HepG2 (cell line): ENCODE results near the gene CPNE2. TPM values are rescaled to one million over a fixed set of nuclear protein-coding genes. Genes with fewer than 3 reads are reported as not detected.

Experiments used
- ATAC-seq: fragments of 200-7000 bp; cut with Tn5 transposase; 3 replicates; pipeline ENCODE4 v1.9.1; 2020; ENCODE audit warnings: mild to moderate bottlenecking, moderate library complexity
- BruUV-seq: library from RNA; stranded (reverse); fragments of 400-500 nt; replicated peaks from 2 replicates; lab custom pipeline; 2021; lab: Mats Ljungman, UMichigan
- CTCF ChIA-PET: fragments of 300-600 bp; formaldehyde crosslinking; extraction: SDS; loops from one replicate; lab custom pipeline; 2021; ENCODE audit warnings: low total read pairs, inconsistent platforms, low intra/inter-chr PET ratio; lab: Yijun Ruan, JAX
- POLR2A ChIA-PET: fragments of 350-600 bp; sonication (Branson Sonifier 250); formaldehyde crosslinking; loops from one replicate; lab custom pipeline; 2020; ENCODE audit warnings: antibody characterized with exemption, inconsistent platforms; lab: Yijun Ruan, JAX
- DNase-seq: peaks from one replicate; pipeline ENCODE4 v3.0.0-alpha.2; 2015; ENCODE audit warnings: low spot score
- FAIRE-seq: peaks from 3 replicates; lab custom pipeline; 2011; peaks lifted over from hg19 to GRCh38; lab: Jason Lieb, UNC
- H2AFZ ChIP-seq: one replicate; pipeline ENCODE4 v1.6.1; 2011; ENCODE audit warnings: low read length, inconsistent platforms
- H3K27ac ChIP-seq: fragments of 300-600 bp; 3 replicates; pipeline ENCODE4 v1.8.0; 2011; ENCODE audit warnings: mixed run types, mild to moderate bottlenecking, mixed read lengths, low read length, inconsistent platforms; ENCODE audit not compliant: insufficient read depth; ENCODE audit errors: extremely low read length
- H3K27me3 ChIP-seq, 2 experiments: fragments of 200-600 bp in 1 of 2; 2 replicates in 1 of 2; 3 replicates in 1 of 2; pipeline versions ENCODE4 v1.6.0 to v1.8.0; 2011; ENCODE audit warnings: low read length in 2 of 2, mild to moderate bottlenecking in 2 of 2, moderate library complexity in 2 of 2, inconsistent platforms in 1 of 2; ENCODE audit not compliant: insufficient read depth in 2 of 2, control insufficient read depth in 1 of 2
- H3K36me3 ChIP-seq, 2 experiments: fragments of 200-600 bp in 1 of 2; replicated peaks in 1 of 2; 2 replicates in 1 of 2; 3 replicates in 1 of 2; pipeline versions ENCODE4 v1.5.1 to v1.8.0; 2011; ENCODE audit warnings: low read length in 2 of 2, inconsistent platforms in 1 of 2; ENCODE audit not compliant: insufficient read depth in 2 of 2, control insufficient read depth in 1 of 2
- H3K4me1 ChIP-seq: 2 replicates; pipeline ENCODE4 v1.5.1; 2012; ENCODE audit warnings: low read length, inconsistent platforms; ENCODE audit not compliant: insufficient read depth
- H3K4me2 ChIP-seq: 2 replicates; pipeline ENCODE4 v1.6.0; 2011; ENCODE audit warnings: low read depth, low read length, inconsistent platforms
- H3K4me3 ChIP-seq, 3 experiments: fragments of 200-600 bp in 1 of 3; sonication (generic), shearing (Covaris generic) in 1 of 3; replicated peaks in 1 of 3; 2 replicates each; pipeline ENCODE4 v1.5.1; 2011 to 2016; ENCODE audit warnings: low read length in 3 of 3, inconsistent platforms in 2 of 3, low read depth in 2 of 3, mild to moderate bottlenecking in 2 of 3, control low read depth in 1 of 3, mixed read lengths in 1 of 3; ENCODE audit not compliant: insufficient read depth in 1 of 3
- H3K79me2 ChIP-seq: one replicate; pipeline ENCODE4 v1.6.1; 2011; ENCODE audit warnings: low read length, inconsistent platforms; ENCODE audit not compliant: insufficient read depth
- H3K9ac ChIP-seq: 2 replicates; pipeline ENCODE4 v1.6.0; 2011; ENCODE audit warnings: mild to moderate bottlenecking, low read depth, low read length, inconsistent platforms; ENCODE audit not compliant: insufficient read depth
- H3K9me3 ChIP-seq: 2 replicates; pipeline ENCODE4 v1.5.1; 2012; ENCODE audit warnings: mild to moderate bottlenecking, low read length
- H4K20me1 ChIP-seq: 2 replicates; pipeline ENCODE4 v1.6.0; 2011; ENCODE audit warnings: inconsistent platforms, mild to moderate bottlenecking, low read length, moderate library complexity; ENCODE audit not compliant: insufficient read depth
- DZIP1 ChIP-seq: sonication (generic); formaldehyde crosslinking; IDR thresholded peaks from 2 replicates; pipeline ENCODE4 v1.5.0; 2020; ENCODE audit warnings: mild to moderate bottlenecking, missing genetic modification reagents
- HDAC6 ChIP-seq: fragments of 200-600 bp; sonication (generic); IDR thresholded peaks from 2 replicates; pipeline ENCODE4 v1.7.0; 2017; ENCODE audit warnings: mild to moderate bottlenecking, antibody characterized with exemption, low read length, low read depth
- MED13 ChIP-seq: sonication (generic); formaldehyde crosslinking; IDR thresholded peaks from 2 replicates; pipeline ENCODE4 v1.5.0; 2020; ENCODE audit warnings: missing genetic modification reagents
- ZBTB4 ChIP-seq: sonication (generic); formaldehyde crosslinking; IDR thresholded peaks from 2 replicates; pipeline ENCODE4 v1.4.0; 2020; ENCODE audit warnings: missing genetic modification reagents, mild to moderate bottlenecking, borderline replicate concordance
- WGBS: methylation state at CpG from one replicate; pipeline ENCODE4 v1.1.6; 2017; ENCODE audit warnings: low lambda C conversion rate; 5-methylcytosine and 5-hydroxymethylcytosine counted together
- in situ Hi-C: cut with HindIII; loops from 2 replicates; pipeline ENCODE4 v1.10.0; 2017; ENCODE audit warnings: low pct_unique_long_range_greater_than_20kb; ENCODE audit not compliant: extremely low pct_ligation_motif_present
- intact Hi-C: fragments of 100-400 bp; cut with micrococcal nuclease; formaldehyde crosslinking; loops from one replicate; pipeline ENCODE4 v1.10.0; 2022; ENCODE audit not compliant: unreplicated experiment
- polyA plus RNA-seq, 8 experiments: library from polyadenylated mRNA; depleted of rRNA in 3 of 8; stranded (reverse) in 7 of 8; unstranded in 1 of 8; fragments of >200 nt; fragmentation: Illumina TruSeq in 4 of 8; extraction: Trizol in 4 of 8; gene quantifications; 2 replicates each; pipeline versions ENCODE4 v1.2.1 to v1.2.3, GENCODE V29; 2011 to 2016; ENCODE audit warnings: low read depth in 4 of 8, missing spikeins in 1 of 8, mixed read lengths in 1 of 8; ENCODE audit not compliant: insufficient read depth in 1 of 8
- total RNA-seq, 5 experiments: library from RNA; depleted of rRNA; stranded (reverse); fragments of >200 nt; fragmentation: Illumina TruSeq; extraction: Trizol; gene quantifications; 2 replicates each; pipeline ENCODE4 v1.2.3, GENCODE V29; 2016; ENCODE audit warnings: low read depth in 1 of 5
- TF ChIP-seq, protein P1 (sequence below): sonication (generic); formaldehyde crosslinking; IDR thresholded peaks from 2 replicates; pipeline ENCODE4 v1.5.0; 2020; ENCODE audit warnings: mild to moderate bottlenecking, missing genetic modification reagents
- TF ChIP-seq, protein P2 (sequence below): sonication (generic); formaldehyde crosslinking; IDR thresholded peaks from 2 replicates; pipeline ENCODE4 v1.9.0; 2021; ENCODE audit warnings: missing genetic modification reagents, borderline replicate concordance
- TF ChIP-seq, protein P3 (sequence below): sonication (generic); formaldehyde crosslinking; IDR thresholded peaks from 2 replicates; pipeline ENCODE4 v1.9.0; 2022; ENCODE audit warnings: missing genetic modification reagents, mild to moderate bottlenecking, borderline replicate concordance

CPNE2 gene
- total and polyA plus RNA-seq, 2 of the 13 experiments (the other 11 are each of a cell fraction or from before 2014, with no cell fraction given): 10.6 to 23.3 TPM

DNA sequence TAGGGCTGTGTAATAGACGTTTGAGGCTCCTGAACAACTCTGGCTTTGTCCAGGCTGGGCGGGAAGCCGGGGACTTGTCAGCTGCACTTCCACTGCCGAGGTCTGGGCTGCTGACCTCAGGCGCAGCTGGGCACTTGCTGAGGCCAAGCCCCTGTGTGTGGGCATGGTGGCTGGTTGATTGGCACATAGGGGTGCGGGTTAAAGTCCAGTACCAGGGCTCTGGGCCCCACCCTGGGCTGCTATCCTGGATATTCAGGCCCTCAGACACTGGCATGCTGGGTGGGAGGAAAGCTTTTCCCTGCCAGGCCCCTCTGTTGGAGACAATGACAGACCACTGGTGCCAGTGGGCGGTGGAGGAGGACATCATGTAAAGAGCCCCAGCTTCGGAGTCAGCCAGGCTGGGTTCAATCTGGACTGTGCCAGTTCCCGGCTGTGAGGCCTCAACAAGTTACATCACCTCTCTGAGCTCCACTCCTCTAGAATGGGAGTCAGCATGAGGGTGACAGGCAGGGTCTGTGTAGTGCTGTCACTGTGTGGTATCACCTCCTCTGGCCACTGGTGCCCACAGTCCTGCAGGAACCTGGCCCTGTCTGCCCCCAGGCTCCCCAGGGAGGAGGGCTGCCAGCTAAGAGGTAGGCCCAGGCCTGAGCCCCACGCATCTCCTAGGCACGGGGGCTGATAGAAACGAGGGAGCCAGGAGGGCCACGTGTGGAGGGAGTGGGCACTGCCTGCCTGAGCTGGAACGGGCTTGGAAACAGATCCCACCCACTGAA lies 51.0 kb downstream of the CPNE2 start (continued):
- TF ChIP-seq, protein P1, sequence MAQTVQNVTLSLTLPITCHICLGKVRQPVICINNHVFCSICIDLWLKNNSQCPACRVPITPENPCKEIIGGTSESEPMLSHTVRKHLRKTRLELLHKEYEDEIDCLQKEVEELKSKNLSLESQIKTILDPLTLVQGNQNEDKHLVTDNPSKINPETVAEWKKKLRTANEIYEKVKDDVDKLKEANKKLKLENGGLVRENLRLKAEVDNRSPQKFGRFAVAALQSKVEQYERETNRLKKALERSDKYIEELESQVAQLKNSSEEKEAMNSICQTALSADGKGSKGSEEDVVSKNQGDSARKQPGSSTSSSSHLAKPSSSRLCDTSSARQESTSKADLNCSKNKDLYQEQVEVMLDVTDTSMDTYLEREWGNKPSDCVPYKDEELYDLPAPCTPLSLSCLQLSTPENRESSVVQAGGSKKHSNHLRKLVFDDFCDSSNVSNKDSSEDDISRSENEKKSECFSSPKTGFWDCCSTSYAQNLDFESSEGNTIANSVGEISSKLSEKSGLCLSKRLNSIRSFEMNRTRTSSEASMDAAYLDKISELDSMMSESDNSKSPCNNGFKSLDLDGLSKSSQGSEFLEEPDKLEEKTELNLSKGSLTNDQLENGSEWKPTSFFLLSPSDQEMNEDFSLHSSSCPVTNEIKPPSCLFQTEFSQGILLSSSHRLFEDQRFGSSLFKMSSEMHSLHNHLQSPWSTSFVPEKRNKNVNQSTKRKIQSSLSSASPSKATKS (CRISPR knock-in tag): no peak
- TF ChIP-seq, protein P2, sequence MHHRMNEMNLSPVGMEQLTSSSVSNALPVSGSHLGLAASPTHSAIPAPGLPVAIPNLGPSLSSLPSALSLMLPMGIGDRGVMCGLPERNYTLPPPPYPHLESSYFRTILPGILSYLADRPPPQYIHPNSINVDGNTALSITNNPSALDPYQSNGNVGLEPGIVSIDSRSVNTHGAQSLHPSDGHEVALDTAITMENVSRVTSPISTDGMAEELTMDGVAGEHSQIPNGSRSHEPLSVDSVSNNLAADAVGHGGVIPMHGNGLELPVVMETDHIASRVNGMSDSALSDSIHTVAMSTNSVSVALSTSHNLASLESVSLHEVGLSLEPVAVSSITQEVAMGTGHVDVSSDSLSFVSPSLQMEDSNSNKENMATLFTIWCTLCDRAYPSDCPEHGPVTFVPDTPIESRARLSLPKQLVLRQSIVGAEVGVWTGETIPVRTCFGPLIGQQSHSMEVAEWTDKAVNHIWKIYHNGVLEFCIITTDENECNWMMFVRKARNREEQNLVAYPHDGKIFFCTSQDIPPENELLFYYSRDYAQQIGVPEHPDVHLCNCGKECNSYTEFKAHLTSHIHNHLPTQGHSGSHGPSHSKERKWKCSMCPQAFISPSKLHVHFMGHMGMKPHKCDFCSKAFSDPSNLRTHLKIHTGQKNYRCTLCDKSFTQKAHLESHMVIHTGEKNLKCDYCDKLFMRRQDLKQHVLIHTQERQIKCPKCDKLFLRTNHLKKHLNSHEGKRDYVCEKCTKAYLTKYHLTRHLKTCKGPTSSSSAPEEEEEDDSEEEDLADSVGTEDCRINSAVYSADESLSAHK: no peak

GRCh38 chr16:57144027-57144426 lies 51.6 kb downstream of the CPNE2 start:
- ATAC-seq (no peak), DNase-seq (no peak), FAIRE-seq (no peak)
- CTCF ChIA-PET: no interaction called here
- H2AFZ ChIP-seq: no peak overlapping the region
- no peak overlapping the region for H3K27ac ChIP-seq
- H3K4me2 ChIP-seq: no peak overlapping the region
- H3K36me3 ChIP-seq: no peaks in the 10 kb centered on the region
- H4K20me1 ChIP-seq: no peaks in the 10 kb centered on the region
- no peaks in the 10 kb centered on the region for H3K9me3 ChIP-seq
- in situ Hi-C loops (no loop called here), intact Hi-C loops (no loop called here)
- BruUV-seq: no TSS peak
- 94% methylated on average over 2 of the region's 2 CpGs for WGBS
- no peak overlapping the region for H3K9ac ChIP-seq
- POLR2A ChIA-PET: no interaction called here
- H3K4me3 ChIP-seq: no peak overlapping the region
- H3K4me1 ChIP-seq: peaks cover 26% of the 10 kb centered on the region
- no peaks in the 10 kb centered on the region for H3K79me2 ChIP-seq
- no peaks in the 10 kb centered on the region for H3K27me3 ChIP-seq
- TF ChIP-seq ZBTB4: no peak
- TF ChIP-seq HDAC6: no peak
- TF ChIP-seq MED13 (CRISPR knock-in tag): no peak
- TF ChIP-seq DZIP1: 0 out of 2 replicates have a peak, but pooled peaks have one; percentile 15
- TF ChIP-seq, protein P3, sequence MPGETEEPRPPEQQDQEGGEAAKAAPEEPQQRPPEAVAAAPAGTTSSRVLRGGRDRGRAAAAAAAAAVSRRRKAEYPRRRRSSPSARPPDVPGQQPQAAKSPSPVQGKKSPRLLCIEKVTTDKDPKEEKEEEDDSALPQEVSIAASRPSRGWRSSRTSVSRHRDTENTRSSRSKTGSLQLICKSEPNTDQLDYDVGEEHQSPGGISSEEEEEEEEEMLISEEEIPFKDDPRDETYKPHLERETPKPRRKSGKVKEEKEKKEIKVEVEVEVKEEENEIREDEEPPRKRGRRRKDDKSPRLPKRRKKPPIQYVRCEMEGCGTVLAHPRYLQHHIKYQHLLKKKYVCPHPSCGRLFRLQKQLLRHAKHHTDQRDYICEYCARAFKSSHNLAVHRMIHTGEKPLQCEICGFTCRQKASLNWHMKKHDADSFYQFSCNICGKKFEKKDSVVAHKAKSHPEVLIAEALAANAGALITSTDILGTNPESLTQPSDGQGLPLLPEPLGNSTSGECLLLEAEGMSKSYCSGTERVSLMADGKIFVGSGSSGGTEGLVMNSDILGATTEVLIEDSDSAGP (CRISPR knock-in tag): peak; percentile 61
